NCI-H2107 treated with DMSO at 0.1 percent for 48 hours (cell line): ENCODE data around the gene ARHGAP44.

Experiments used
- DNase-seq: peaks from one replicate; lab custom pipeline; 2025; ENCODE audit not compliant: unreplicated experiment; lab: John Stamatoyannopoulos, UW

The ARHGAP44 gene

GRCh38 chr17:12990041-12990808, 200.9 kb downstream of the ARHGAP44 start:
- no peak for DNase-seq

DNA sequence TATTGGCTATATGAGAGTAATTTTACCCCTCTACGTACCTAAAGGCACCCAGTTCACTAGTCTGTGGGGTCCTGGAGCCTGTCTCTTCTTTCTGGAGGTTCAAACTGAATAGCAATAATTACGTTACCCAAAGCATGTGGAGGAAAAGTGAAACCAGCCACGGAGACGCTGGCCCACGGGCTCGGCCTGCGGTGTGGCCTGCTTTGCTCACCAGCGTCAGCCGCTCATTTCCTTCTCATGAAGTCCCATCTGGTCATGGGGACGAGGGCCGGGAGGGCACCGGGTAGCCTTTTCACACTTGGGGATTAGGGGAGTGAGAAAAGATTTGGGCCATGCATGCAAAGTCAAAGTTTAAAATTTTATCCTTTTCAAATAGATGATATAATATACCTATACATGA, 201.6 kb downstream of the ARHGAP44 start:
- DNase-seq: no peak

DNA sequence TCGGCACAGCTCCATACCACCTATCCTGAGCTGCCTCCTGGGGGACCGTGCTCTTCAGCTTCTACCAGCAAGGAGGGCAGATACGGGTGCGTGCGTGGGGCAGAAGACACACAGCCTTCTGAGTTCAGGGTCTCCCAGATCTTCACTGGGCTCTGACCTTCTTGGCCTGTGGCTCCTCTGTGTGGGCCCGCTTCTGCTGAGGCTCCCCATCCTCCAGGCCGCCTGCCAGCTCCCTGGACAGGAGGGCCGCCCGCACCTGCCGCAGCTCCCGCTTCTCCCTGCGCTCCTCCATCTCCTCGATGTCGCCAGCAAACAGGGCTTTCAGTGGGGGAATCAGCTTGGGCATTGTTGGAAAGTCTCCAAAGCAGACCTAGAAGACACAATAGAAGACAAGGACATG, 203.4 kb downstream of the ARHGAP44 start:
- no peak for DNase-seq

DNA sequence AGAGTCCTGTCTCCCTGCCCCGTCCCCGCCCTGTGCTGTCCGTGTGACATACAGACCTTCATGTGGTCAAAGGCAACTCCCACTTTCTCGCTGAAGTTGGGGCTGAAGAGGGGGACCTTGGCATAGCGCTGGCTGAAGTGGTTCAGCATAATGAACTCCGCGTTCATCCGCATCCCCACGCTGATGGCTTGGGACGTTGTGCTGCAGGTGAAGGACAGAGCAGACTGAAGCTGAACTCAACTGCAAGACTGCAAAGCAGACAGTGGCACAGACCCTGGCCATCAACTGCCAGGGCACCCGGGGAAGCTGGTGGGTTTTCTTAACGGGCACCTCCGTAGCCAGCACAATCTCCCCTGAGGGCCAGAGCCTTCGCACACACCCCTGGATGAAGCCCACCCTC, 204.3 kb downstream of the ARHGAP44 start:
- no peak for DNase-seq

- no peak for DNase-seq
Measured at GRCh38 chr17:12994341-12995074, 205.2 kb downstream of the ARHGAP44 start.

GRCh38 chr17:12995106-12995895, 206.0 kb downstream of the ARHGAP44 start:
- DNase-seq: no peak

GRCh38 chr17:12995896-12996295, 206.6 kb downstream of the ARHGAP44 start:
- no peak for DNase-seq

GRCh38 chr17:12996357-12996756, 207.1 kb downstream of the ARHGAP44 start:
- no peak for DNase-seq

DNA sequence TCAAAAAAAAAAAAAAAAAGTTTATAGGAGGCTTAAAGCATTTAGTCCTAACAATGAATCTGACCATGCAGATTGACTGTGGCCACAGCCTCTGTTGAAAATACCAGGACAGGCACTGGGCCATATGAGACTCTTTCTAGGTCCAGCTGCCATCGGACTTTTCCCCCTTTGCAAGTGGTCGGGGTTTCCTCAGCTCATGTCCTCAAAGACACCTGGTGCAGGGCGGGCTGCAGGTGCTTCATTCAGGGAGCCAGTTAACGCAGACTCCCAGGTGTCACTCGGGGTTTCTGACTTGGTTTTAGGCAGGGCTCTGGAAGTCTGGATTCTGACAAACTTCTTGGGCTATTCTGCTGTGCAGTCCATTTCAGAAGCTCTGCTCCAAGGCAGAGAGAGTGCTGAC, 207.6 kb downstream of the ARHGAP44 start:
- no peak for DNase-seq

- no peak for DNase-seq
Measured at GRCh38 chr17:12998461-12998860, 209.2 kb downstream of the ARHGAP44 start.

GRCh38 chr17:12998874-12999273, 209.6 kb downstream of the ARHGAP44 start:
- no peak for DNase-seq

- no peak for DNase-seq
Measured at GRCh38 chr17:13000561-13000960, 211.3 kb downstream of the ARHGAP44 start.

- DNase-seq: peak; percentile 8
Measured at GRCh38 chr17:13001991-13002615, 212.8 kb downstream of the ARHGAP44 start.

GRCh38 chr17:13002761-13003453, 213.6 kb downstream of the ARHGAP44 start:
- peak; percentile 16 for DNase-seq

GRCh38 chr17:13003454-13003851, 214.2 kb downstream of the ARHGAP44 start:
- no peak for DNase-seq

- DNase-seq: no peak
Measured at GRCh38 chr17:13003927-13004326, 214.6 kb downstream of the ARHGAP44 start.

DNA sequence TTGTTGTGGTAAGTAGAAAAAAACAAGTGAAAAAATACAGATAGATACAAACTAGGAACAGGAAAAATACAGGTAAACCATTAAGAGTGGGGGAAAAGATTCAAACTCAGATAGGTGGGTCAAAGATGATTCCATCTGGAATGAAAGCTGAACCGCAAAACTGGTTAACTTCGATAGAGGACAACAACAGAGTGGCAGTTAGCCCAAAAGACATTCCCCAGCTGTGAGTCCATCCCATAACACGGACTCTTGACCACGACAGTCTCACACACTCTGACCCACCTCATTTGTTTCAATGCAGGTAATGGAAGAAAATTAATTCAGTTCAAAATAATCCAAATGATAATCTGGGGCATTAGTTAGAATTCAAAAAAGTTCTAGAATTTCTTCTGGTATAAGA, 215.0 kb downstream of the ARHGAP44 start:
- DNase-seq: no peak

DNA sequence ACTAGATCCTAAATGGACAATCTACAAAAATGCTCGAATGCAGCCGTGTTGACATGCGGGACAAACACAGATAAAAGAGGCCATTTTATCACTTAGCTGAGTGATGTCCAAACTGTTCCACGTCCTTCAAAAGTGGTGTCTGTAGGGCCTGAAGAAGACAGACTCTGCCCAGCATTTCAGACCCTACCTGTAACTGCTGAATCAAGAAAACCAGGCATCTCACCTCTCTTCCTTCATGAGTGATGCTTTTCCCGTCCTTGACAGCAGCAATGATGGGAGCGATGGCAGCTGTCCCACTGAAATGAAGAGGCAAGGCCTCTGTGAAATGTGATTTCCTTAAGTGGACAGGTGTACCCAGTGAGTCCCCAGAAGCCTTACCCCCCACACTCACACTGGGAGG, 216.2 kb downstream of the ARHGAP44 start:
- no peak for DNase-seq

GRCh38 chr17:13008461-13008860, 219.2 kb downstream of the ARHGAP44 start:
- DNase-seq: no peak

DNA sequence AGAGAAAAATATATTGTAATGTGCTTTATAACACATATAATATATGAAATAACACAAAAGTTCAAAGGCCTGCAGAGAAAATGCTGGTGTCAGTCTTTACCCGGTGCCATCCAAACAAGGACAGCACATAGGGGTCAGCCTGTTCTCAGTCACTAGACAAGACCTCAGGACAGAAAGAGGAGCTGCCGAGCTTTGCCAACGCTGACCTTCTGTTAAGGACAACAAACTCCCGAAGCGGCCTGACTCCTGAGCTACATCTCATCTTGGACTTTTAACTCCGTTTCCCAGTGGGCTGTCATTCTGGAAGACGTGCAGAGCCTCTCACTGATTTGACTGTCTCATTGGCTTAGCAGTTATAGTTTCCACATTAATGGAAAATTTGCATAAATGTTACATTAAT, 221.7 kb downstream of the ARHGAP44 start:
- DNase-seq: no peak

GRCh38 chr17:13014801-13015200, 225.5 kb downstream of the ARHGAP44 start:
- no peak for DNase-seq
